TTC549 (cell line): Measurements from ENCODE around the gene LIMS3.
"Not testable (repeated sequence)": the region's sequence is repeated elsewhere in the genome, so short reads cannot be mapped to it uniquely, and the experiment has no call there.

Source experiments
- FAIRE-seq: peaks from 2 replicates; lab custom pipeline; 2012; peaks lifted over from hg19 to GRCh38; lab: Jason Lieb, UNC

LIMS3 gene

GRCh38 chr2:109924481-109924880 lies 26.0 kb downstream of the LIMS3 start:
- not testable (repeated sequence) for FAIRE-seq

GRCh38 chr2:109927803-109928202 lies 29.3 kb downstream of the LIMS3 start:
- not testable (repeated sequence) for FAIRE-seq

GRCh38 chr2:109929222-109929621 lies 30.7 kb downstream of the LIMS3 start:
- not testable (repeated sequence) for FAIRE-seq

- FAIRE-seq, result not testable (repeated sequence)
Observed at GRCh38 chr2:109936534-109936933, 38.0 kb downstream of the LIMS3 start.

GRCh38 chr2:109945362-109945761 lies 46.9 kb downstream of the LIMS3 start:
- not testable (repeated sequence) for FAIRE-seq

GRCh38 chr2:109947262-109947958 lies 48.9 kb downstream of the LIMS3 start:
- not testable (repeated sequence) for FAIRE-seq

GRCh38 chr2:109947959-109948520 lies 49.6 kb downstream of the LIMS3 start:
- not testable (repeated sequence) for FAIRE-seq

- FAIRE-seq, result not testable (repeated sequence)
Observed at GRCh38 chr2:109950146-109950843, 51.8 kb downstream of the LIMS3 start.

GRCh38 chr2:109963942-109964341 lies 65.5 kb downstream of the LIMS3 start:
- FAIRE-seq, result not testable (repeated sequence)

- FAIRE-seq, result not testable (repeated sequence)
Observed at GRCh38 chr2:109965482-109965881, 67.0 kb downstream of the LIMS3 start.

- FAIRE-seq, result not testable (repeated sequence)
Observed at GRCh38 chr2:109966107-109966736, 67.7 kb downstream of the LIMS3 start.

- FAIRE-seq, result not testable (repeated sequence)
Observed at GRCh38 chr2:109966858-109967257, 68.4 kb downstream of the LIMS3 start.

GRCh38 chr2:109969864-109970263 lies 71.4 kb downstream of the LIMS3 start:
- not testable (repeated sequence) for FAIRE-seq

- FAIRE-seq, result not testable (repeated sequence)
Observed at GRCh38 chr2:109971710-109972109, 73.2 kb downstream of the LIMS3 start.
